ENCODE measurements around the gene ANO6.

DNA sequence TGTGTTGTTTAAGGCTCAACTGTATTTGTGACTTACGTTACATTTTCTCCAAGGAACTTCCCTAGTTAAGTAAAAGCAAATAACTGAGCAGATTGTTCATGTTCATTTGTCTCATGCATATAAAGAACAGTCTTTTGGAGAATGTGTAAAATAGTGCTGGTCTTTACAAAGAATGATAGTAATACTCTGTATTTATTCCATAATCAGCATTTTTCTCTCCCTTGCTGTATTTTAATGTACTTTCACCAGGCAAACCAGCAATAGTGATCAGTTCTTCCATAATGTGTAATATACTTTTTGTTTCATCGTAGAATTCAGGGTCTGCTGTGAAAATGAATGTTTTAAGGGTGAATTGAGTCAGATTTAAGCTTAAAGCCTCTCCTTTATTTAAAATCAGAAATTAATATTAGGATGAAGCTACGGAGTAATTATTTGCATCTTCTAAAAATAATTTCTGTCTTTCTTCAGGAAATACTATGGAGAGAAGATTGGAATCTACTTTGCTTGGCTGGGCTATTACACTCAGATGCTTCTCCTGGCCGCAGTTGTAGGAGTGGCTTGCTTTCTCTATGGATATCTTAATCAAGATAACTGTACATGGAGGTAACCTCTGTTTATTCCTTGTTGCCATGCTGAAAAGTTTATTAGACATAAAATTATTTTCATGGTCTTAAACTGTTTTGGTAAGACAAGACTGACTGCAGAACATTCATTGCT lies 141.1 kb downstream of the ANO6 start:
- no peak for TF ChIP-seq POLR2A (IDR thresholded peaks at IDR 0.05)
- TF ChIP-seq, protein P1, sequence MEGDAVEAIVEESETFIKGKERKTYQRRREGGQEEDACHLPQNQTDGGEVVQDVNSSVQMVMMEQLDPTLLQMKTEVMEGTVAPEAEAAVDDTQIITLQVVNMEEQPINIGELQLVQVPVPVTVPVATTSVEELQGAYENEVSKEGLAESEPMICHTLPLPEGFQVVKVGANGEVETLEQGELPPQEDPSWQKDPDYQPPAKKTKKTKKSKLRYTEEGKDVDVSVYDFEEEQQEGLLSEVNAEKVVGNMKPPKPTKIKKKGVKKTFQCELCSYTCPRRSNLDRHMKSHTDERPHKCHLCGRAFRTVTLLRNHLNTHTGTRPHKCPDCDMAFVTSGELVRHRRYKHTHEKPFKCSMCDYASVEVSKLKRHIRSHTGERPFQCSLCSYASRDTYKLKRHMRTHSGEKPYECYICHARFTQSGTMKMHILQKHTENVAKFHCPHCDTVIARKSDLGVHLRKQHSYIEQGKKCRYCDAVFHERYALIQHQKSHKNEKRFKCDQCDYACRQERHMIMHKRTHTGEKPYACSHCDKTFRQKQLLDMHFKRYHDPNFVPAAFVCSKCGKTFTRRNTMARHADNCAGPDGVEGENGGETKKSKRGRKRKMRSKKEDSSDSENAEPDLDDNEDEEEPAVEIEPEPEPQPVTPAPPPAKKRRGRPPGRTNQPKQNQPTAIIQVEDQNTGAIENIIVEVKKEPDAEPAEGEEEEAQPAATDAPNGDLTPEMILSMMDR (IDR thresholded peaks at IDR 0.05) = no peak
- TF ChIP-seq EP300 (IDR thresholded peaks at IDR 0.05) = no peak
